Transverse colon (tissue), 4 donors: ENCODE data around the gene DSP.

Experiments used
- CTCF ChIP-seq, 5 experiments: fragments of 200-600 bp in 3 of 5; fragments of 450-650 bp in 2 of 5; sonication (generic) in 3 of 5; IDR thresholded peaks; 1 replicate in 2 of 5; 2 replicates in 3 of 5; pipeline ENCODE4 v1.5.1; 2016 to 2017; ENCODE audit warnings: antibody characterized with exemption in 5 of 5, inconsistent platforms in 3 of 5, mild to moderate bottlenecking in 2 of 5, moderate library complexity in 1 of 5
- EP300 ChIP-seq: sonication (generic); formaldehyde crosslinking; IDR thresholded peaks from one replicate; pipeline ENCODE4 v1.6.1; 2017; ENCODE audit warnings: antibody characterized with exemption, low read depth
- POLR2A ChIP-seq: fragments of 450-650 bp; IDR thresholded peaks from one replicate; pipeline ENCODE4 v1.6.1; 2016; ENCODE audit warnings: antibody characterized with exemption, mild to moderate bottlenecking, moderate library complexity
- POLR2AphosphoS5 ChIP-seq, 3 donors: sonication (generic); formaldehyde crosslinking; IDR thresholded peaks; one replicate each; pipeline ENCODE4 v1.6.1; 2016; ENCODE audit warnings: antibody characterized with exemption in 3 of 3

GRCh38 chr6:7604003-7604402 is 62.5 kb downstream of the DSP start:
- TF ChIP-seq CTCF (IDR thresholded peaks at IDR 0.05) (no peak), POLR2A (no peak), POLR2AphosphoS5 (IDR thresholded peaks at IDR 0.05) (no peak), EP300 (no peak)
